Ascending aorta (tissue), 2 donors: Measurements from ENCODE around the gene RAB11FIP4. TPM values are rescaled to one million over a fixed set of nuclear protein-coding genes. Genes with fewer than 3 reads are reported as not detected.

Experiments used
- DNase-seq, 2 donors: peaks; one replicate each; pipeline ENCODE4 v3.0.0-alpha.2; 2019; ENCODE audit warnings: low spot score in 2 of 2
- H3K27ac ChIP-seq, 2 donors: fragments of 200-600 bp; sonication (generic); one replicate each; pipeline ENCODE4 v1.5.1; 2016 to 2017; ENCODE audit warnings: mild to moderate bottlenecking in 1 of 2
- H3K27me3 ChIP-seq: fragments of 200-600 bp; sonication (generic); one replicate; pipeline ENCODE4 v1.5.1; 2017
- H3K36me3 ChIP-seq, 2 donors: fragments of 200-600 bp; sonication (generic); one replicate each; pipeline ENCODE4 v1.5.1; 2016
- H3K4me1 ChIP-seq, 2 donors: fragments of 200-600 bp; sonication (generic); one replicate each; pipeline ENCODE4 v1.5.1; 2016 to 2017; ENCODE audit warnings: mild to moderate bottlenecking in 1 of 2
- H3K4me3 ChIP-seq, 2 donors: fragments of 200-600 bp; sonication (generic); one replicate each; pipeline ENCODE4 v1.5.1; 2016 to 2017; ENCODE audit warnings: mild to moderate bottlenecking in 1 of 2
- H3K9me3 ChIP-seq, 2 donors: fragments of 200-600 bp; sonication (generic); one replicate each; pipeline ENCODE4 v1.5.1; 2016
- intact Hi-C: fragments of 100-400 bp; cut with DNase I; formaldehyde crosslinking; loops from one replicate; pipeline ENCODE4 v1.15.1; 2023
- total RNA-seq: library from RNA; depleted of rRNA; stranded (reverse); fragments of >200 nt; gene quantifications from one replicate; pipeline ENCODE4 v1.1.0, GENCODE V29; 2016
- TF ChIP-seq, protein P1 (sequence below), 3 experiments: fragments of 200-600 bp in 2 of 3; fragments of 450-650 bp in 1 of 3; sonication (generic) in 2 of 3; IDR thresholded peaks; one replicate each; pipeline ENCODE4 v1.5.1; 2016 to 2019; ENCODE audit warnings: antibody characterized with exemption in 3 of 3, mild to moderate bottlenecking in 1 of 3, moderate library complexity in 1 of 3

RAB11FIP4 gene
- total RNA-seq, 1 donor from 2014 or later: 0.85 TPM

DNA sequence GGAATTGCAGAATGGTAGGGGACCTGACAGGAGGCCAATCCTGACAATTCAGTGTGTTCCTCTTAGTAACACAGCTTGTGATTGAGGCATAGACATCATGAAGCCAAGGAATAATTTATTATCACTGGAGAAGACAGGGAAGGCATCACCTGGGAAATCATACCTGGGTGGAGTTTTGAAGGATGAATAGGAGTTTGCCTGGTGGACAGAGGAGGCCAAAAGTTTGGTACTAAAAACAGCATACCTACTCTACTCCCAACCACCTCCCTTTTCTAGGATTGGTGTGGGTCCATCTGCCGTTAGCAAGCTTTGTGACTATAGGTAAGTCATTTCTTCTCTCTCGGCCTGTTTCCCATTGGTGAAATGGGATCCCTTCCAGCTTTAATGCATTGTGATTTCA lies 88.0 kb downstream of the RAB11FIP4 start:
- H3K4me1 ChIP-seq: no peaks in the 10 kb centered on the region
- H3K27me3 ChIP-seq: no peaks in the 10 kb centered on the region
- H3K4me3 ChIP-seq: no peak overlapping the region
- H3K9me3 ChIP-seq: no peaks in the 10 kb centered on the region
- TF ChIP-seq, protein P1, sequence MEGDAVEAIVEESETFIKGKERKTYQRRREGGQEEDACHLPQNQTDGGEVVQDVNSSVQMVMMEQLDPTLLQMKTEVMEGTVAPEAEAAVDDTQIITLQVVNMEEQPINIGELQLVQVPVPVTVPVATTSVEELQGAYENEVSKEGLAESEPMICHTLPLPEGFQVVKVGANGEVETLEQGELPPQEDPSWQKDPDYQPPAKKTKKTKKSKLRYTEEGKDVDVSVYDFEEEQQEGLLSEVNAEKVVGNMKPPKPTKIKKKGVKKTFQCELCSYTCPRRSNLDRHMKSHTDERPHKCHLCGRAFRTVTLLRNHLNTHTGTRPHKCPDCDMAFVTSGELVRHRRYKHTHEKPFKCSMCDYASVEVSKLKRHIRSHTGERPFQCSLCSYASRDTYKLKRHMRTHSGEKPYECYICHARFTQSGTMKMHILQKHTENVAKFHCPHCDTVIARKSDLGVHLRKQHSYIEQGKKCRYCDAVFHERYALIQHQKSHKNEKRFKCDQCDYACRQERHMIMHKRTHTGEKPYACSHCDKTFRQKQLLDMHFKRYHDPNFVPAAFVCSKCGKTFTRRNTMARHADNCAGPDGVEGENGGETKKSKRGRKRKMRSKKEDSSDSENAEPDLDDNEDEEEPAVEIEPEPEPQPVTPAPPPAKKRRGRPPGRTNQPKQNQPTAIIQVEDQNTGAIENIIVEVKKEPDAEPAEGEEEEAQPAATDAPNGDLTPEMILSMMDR (IDR thresholded peaks at IDR 0.05): no peak
- H3K36me3 ChIP-seq: no peaks in the 10 kb centered on the region
- no peak for DNase-seq
- intact Hi-C loops: no loop called here
- no peak overlapping the region for H3K27ac ChIP-seq

DNA sequence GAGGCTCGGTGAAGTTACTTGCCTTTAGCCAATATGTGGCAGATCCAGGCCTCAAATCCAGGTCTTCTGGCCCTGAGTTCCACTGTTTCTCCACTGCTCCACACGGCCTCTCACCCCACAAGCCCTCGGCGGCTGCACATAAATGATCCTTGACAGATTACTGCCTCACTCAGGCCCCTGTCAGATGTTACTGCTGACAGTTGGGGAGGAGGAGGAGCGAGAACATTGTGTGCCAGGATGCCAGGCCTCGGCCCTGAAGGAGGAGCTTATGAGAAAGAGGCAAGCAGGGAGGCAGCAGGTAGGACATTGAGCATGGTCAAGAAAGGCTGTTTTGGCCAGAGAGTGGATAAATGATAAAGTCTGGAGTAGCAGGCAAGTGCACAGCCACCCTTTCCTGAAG lies 88.6 kb downstream of the RAB11FIP4 start:
- H3K4me3 ChIP-seq: no peak overlapping the region

DNA sequence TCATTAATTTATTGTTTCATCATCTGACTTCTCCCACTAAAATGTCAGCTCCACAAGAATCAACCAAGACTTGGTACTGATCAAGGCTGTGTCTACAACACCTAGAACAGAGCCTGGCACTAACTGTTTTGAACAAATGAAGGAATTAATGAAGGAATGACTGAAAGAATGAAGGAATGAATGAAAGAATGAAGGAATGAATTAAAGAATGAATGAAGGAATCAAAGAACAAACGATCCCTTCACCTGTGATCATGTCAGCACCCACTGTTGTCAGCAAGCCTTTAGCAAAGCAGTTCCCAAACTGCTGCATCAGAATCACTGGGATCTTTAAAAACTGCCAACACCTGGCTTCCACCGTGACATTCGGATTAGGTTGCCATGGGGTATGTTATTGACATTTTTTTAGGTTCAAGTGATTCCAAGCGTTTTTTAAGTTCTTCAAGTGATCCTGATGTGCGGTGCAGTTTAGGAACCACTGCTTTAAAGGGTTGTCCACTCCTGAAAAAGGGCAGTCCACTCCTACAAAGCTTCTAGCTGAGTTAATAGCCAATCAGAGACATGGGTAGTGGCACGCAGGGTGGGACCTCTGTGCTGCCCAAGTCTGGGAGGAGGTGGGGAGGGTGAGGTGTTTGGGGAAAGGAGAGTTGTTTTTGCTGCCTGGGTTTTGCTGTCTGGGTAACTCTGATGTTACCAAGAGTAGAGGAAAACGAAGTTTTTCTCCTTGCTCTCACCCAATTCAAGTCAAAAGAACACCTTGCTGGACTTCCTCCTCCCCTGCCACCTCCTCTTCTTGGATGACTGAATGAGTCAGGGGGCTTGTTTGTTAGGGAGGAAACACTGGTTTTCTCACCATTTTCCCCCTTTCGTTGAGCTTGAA lies 89.7 kb downstream of the RAB11FIP4 start:
- Histone ChIP-seq H3K36me3 (no peaks in the 10 kb centered on the region), H3K4me3 (no peak overlapping the region), H3K27ac (no peak overlapping the region), H3K9me3 (no peaks in the 10 kb centered on the region), H3K27me3 (no peaks in the 10 kb centered on the region), H3K4me1 (no peaks in the 10 kb centered on the region)
- no peak for DNase-seq
- TF ChIP-seq, protein P1 (IDR thresholded peaks at IDR 0.05): no peak
- intact Hi-C loops: no loop called here

More for the DNA sequence above, 88.6 kb downstream of the RAB11FIP4 start:
- Histone ChIP-seq H3K27ac (no peak overlapping the region), H3K27me3 (no peaks in the 10 kb centered on the region), H3K9me3 (no peaks in the 10 kb centered on the region), H3K36me3 (no peaks in the 10 kb centered on the region), H3K4me1 (no peaks in the 10 kb centered on the region)
- intact Hi-C loops: no loop called here
- TF ChIP-seq, protein P1 (IDR thresholded peaks at IDR 0.05): no peak
- no peak for DNase-seq

DNA sequence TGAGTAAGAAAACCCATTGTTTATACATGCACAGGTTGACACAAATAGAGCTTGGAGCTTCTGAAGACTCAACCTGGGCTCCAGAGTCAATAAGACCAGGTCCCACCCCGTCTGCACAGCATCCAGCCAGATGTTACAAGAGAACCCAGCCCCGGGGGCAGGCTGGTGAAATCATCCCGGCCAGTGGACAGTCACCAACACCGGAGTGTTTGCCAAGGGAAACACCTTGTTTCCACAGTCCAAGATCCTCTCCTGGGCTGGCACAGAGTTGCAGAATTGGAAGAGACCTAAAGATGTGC lies 90.3 kb downstream of the RAB11FIP4 start:
- intact Hi-C loops: no loop called here
- H3K4me3 ChIP-seq: no peak overlapping the region
- H3K9me3 ChIP-seq: no peaks in the 10 kb centered on the region
- H3K4me1 ChIP-seq: no peaks in the 10 kb centered on the region
- DNase-seq: no peak
- no peaks in the 10 kb centered on the region for H3K36me3 ChIP-seq
- no peaks in the 10 kb centered on the region for H3K27me3 ChIP-seq
- H3K27ac ChIP-seq: no peak overlapping the region
- TF ChIP-seq, protein P1 (IDR thresholded peaks at IDR 0.05): no peak

DNA sequence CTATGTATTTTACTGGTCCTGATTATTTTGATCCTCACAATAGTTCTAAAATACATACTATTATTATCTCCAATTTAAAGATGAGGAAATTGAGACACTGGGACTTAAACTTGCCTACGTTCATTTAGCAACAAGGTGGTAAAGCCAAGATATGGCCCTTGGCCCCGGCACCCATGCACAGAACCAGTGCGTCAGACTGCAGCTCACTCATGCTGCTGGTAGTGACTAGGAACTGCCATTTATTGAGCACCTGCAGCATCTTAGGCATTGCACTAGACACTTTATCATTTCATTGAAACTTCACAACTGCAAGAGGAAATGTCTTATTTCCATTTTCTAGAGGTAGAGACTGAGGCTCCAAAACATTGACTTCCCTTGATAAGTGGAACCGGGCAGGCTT lies 93.3 kb downstream of the RAB11FIP4 start:
- Histone ChIP-seq H3K4me1 (peaks cover 8 to 10% of the 10 kb centered on the region in 2 donors), H3K27me3 (no peaks in the 10 kb centered on the region), H3K27ac (no peak overlapping the region), H3K36me3 (no peaks in the 10 kb centered on the region), H3K4me3 (no peak overlapping the region), H3K9me3 (no peaks in the 10 kb centered on the region)
- no peak for DNase-seq
- TF ChIP-seq, protein P1 (IDR thresholded peaks at IDR 0.05): no peak
- intact Hi-C loops: no loop called here
